HG02623 (cell line): Measurements from ENCODE around the gene DSN1.

Experiments used
- ATAC-seq: cut with Tn5 transposase; IDR thresholded peaks from one replicate; pipeline ENCODE4 v1.9.1; 2021; ENCODE audit warnings: moderate library complexity; ENCODE audit not compliant: unreplicated experiment

Gene DSN1

GRCh38 chr20:36796117-36796516, 22.6 kb upstream of the DSN1 start:
- ATAC-seq, result no peak

GRCh38 chr20:36795691-36796090, 22.1 kb upstream of the DSN1 start:
- no peak for ATAC-seq

- no peak for ATAC-seq
Measured at GRCh38 chr20:36794116-36794474, 20.5 kb upstream of the DSN1 start.

GRCh38 chr20:36793294-36794115, 19.9 kb upstream of the DSN1 start:
- no peak for ATAC-seq

GRCh38 chr20:36792422-36792821, 18.9 kb upstream of the DSN1 start:
- ATAC-seq, result no peak

GRCh38 chr20:36791862-36792261, 18.3 kb upstream of the DSN1 start:
- no peak for ATAC-seq

GRCh38 chr20:36786663-36787062, 13.1 kb upstream of the DSN1 start:
- ATAC-seq, result no peak

- ATAC-seq, result no peak
Measured at GRCh38 chr20:36786246-36786645, 12.7 kb upstream of the DSN1 start.

GRCh38 chr20:36785308-36785707, 11.7 kb upstream of the DSN1 start:
- ATAC-seq, result no peak

GRCh38 chr20:36784900-36785299, 11.3 kb upstream of the DSN1 start:
- ATAC-seq, result no peak

GRCh38 chr20:36784116-36784515, 10.6 kb upstream of the DSN1 start:
- ATAC-seq, result no peak

GRCh38 chr20:36779656-36780025, 6.1 kb upstream of the DSN1 start:
- no peak for ATAC-seq

- no peak for ATAC-seq
Measured at GRCh38 chr20:36778831-36779655, 5.5 kb upstream of the DSN1 start.

GRCh38 chr20:36777576-36777975, 4.0 kb upstream of the DSN1 start:
- no peak for ATAC-seq

GRCh38 chr20:36777167-36777566, 3.6 kb upstream of the DSN1 start:
- ATAC-seq, result no peak

- no peak for ATAC-seq
Measured at GRCh38 chr20:36775826-36776225, 2.3 kb upstream of the DSN1 start.

- ATAC-seq, result no peak
Measured at GRCh38 chr20:36775196-36775595, 1.6 kb upstream of the DSN1 start.

- no peak for ATAC-seq
Measured at GRCh38 chr20:36773107-36773596, 411 bp downstream of the DSN1 start.

GRCh38 chr20:36770680-36771079, 2.9 kb downstream of the DSN1 start:
- no peak for ATAC-seq

- ATAC-seq, result no peak
Measured at GRCh38 chr20:36768768-36769430, 4.7 kb downstream of the DSN1 start.

GRCh38 chr20:36761125-36761524, 12.4 kb downstream of the DSN1 start:
- ATAC-seq, result no peak

GRCh38 chr20:36760647-36761046, 12.9 kb downstream of the DSN1 start:
- ATAC-seq, result no peak
